Activated naive CD4-positive, alpha-beta T cell treated with anti-CD3 and anti-CD28 coated beads, Interleukin-2, amount 50 U/mL, for 24 hours (primary cell): ENCODE results near the gene HPCAL1.
A peak's percentile ranks its signal among the peaks of the same experiment; 100 is the strongest.

ENCODE experiments used
- H3K27ac Mint-ChIP-seq: one replicate; pipeline ENCODE4 v1.8.0; 2021; ENCODE audit warnings: mild to moderate bottlenecking, mixed read lengths
- H3K27me3 Mint-ChIP-seq: one replicate; pipeline ENCODE4 v1.8.0; 2021; ENCODE audit warnings: mixed read lengths
- H3K36me3 Mint-ChIP-seq: one replicate; pipeline ENCODE4 v1.8.0; 2021; ENCODE audit warnings: mixed read lengths
- H3K4me1 Mint-ChIP-seq: one replicate; pipeline ENCODE4 v1.8.0; 2021; ENCODE audit warnings: mixed read lengths
- H3K4me3 Mint-ChIP-seq: one replicate; pipeline ENCODE4 v1.8.0; 2021; ENCODE audit warnings: mild to moderate bottlenecking, mixed read lengths
- H3K9me3 Mint-ChIP-seq: one replicate; pipeline ENCODE4 v1.8.0; 2021; ENCODE audit warnings: mixed read lengths

The HPCAL1 gene

DNA sequence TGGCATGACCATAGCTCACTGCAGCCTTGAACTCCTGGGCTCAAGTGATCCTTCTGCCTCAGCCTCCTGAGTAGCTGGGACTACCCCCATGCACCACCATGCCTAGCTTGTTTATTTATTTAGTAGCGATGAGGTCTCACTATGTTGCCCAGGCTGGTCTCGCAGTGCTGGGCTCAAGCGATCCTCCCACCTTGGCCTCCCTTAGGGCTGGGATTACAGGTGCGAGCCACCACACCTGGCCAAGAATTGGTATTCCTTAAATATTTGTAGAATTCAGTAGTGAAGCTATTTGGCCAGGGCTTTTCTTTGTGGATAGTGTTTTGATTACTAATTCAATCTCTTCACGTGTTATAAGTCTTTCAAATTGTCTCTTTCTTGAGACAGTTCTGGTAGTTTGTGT, 89.4 kb downstream of the HPCAL1 start:
- Mint-ChIP-seq H3K27ac (peak overlapping the region; percentile 89), H3K27me3 (no peaks in the 10 kb centered on the region), H3K36me3 (peaks cover 2% of the 10 kb centered on the region)

DNA sequence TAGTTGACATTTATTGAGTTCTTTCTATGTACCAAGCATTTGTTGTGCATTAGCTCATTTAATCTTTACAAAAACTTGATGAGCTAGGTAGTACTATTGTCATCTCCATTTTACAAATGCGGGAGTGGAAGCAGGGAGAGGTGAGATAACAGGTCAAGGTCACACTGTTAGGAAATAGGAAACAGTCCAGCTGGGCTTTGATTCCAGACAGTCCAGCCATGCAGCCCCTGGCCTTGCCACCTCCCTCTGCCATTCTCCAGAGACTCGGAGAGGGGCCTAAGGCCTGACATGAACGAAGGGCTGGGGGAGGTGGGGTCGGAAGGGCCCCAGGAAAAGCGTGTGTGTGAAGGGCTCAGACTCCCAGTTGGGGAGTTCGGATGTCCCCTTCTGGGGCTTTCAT, 89.8 kb downstream of the HPCAL1 start:
- Mint-ChIP-seq H3K9me3 (no peaks in the 10 kb centered on the region), H3K27me3 (no peaks in the 10 kb centered on the region), H3K27ac (peak overlapping the region; percentile 89), H3K4me3 (no peak overlapping the region), H3K4me1 (peaks cover 61% of the 10 kb centered on the region), H3K36me3 (peaks cover under 1% of the 10 kb centered on the region)

More for the DNA sequence above, 89.4 kb downstream of the HPCAL1 start:
- Mint-ChIP-seq H3K4me3 (no peak overlapping the region), H3K9me3 (no peaks in the 10 kb centered on the region), H3K4me1 (peaks cover 66% of the 10 kb centered on the region)

DNA sequence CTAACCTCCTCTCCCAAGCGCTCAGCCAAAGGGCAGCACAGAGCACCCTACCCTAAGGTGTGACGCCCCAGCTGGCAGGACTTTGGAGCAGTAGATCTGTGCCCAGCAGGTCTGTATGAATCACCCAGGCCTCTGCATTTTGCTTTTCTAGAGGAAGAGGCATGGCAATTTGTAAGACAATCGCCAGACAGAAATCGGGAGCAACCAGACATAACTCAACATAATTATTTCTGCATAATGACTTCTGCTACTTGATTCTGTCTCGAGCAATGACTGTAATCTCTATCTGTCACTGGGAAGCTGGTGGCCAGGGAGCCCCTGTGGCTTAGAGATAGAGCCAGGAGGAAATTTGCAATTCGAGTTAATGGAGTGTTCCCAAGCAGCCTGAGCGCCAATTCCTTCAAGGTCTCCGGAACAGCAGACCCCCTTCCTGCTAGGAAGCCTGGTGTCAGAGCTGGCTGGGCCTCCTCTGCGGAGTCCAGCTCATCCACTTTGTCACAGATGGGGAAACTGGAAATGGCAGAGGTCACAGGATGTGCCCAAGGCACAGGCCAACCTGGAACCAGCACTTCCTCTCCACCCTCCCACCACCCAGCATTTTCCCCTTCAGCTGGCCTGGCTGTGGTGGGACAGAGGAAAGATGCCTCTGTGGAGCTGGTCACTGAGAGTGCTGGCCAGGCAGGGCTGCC, 90.4 kb downstream of the HPCAL1 start:
- Mint-ChIP-seq H3K27me3 (no peaks in the 10 kb centered on the region), H3K9me3 (no peaks in the 10 kb centered on the region), H3K4me1 (peaks cover 61% of the 10 kb centered on the region), H3K4me3 (no peak overlapping the region), H3K36me3 (no peaks in the 10 kb centered on the region), H3K27ac (peak overlapping the region; percentile 89)

DNA sequence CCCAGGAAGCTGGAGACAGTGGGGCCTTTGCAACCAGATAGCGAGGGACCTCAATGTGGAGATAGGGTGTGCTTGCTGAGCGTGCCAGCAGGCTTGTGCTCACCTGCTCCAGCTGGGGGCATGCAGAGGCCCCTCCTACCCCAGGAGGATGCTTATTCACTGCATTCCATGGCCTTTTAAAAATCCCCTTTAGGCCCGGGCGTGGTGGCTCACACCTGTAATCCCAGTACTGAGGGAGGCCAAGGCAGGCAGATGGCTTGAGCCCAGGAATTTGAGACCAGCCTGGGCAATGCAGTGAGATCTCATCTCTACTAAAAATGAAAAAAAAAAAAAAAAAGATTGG, 90.9 kb downstream of the HPCAL1 start:
- H3K4me3 Mint-ChIP-seq, result no peak overlapping the region
- peaks cover 58% of the 10 kb centered on the region for H3K4me1 Mint-ChIP-seq
- no peak overlapping the region for H3K27ac Mint-ChIP-seq

DNA sequence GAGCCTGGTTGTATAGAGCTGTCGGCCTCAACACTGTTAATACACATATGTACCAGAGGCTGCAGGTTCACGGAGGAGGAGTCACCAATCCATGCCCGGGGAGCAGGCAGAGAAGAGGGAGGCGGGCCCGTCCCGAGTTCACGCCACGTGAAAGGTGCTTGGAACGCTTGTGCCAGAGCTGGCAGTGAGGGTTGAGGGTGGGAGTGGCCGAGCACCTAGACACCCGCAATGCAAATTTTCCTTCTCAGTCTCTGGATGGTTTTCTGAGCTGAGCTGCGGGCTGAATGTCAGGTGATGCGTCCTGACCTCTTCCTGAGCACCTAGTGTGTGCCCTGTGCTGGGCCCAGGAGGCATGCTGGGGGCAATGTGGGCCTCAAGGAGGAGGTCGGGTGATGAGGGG, 93.2 kb downstream of the HPCAL1 start:
- Mint-ChIP-seq H3K27me3 (no peaks in the 10 kb centered on the region), H3K36me3 (peaks cover 3% of the 10 kb centered on the region), H3K4me1 (peaks cover 53% of the 10 kb centered on the region), H3K27ac (peak overlapping the region; percentile 47), H3K9me3 (no peaks in the 10 kb centered on the region), H3K4me3 (no peak overlapping the region)

More for the DNA sequence above, 90.9 kb downstream of the HPCAL1 start:
- Mint-ChIP-seq H3K9me3 (no peaks in the 10 kb centered on the region), H3K36me3 (no peaks in the 10 kb centered on the region), H3K27me3 (no peaks in the 10 kb centered on the region)

DNA sequence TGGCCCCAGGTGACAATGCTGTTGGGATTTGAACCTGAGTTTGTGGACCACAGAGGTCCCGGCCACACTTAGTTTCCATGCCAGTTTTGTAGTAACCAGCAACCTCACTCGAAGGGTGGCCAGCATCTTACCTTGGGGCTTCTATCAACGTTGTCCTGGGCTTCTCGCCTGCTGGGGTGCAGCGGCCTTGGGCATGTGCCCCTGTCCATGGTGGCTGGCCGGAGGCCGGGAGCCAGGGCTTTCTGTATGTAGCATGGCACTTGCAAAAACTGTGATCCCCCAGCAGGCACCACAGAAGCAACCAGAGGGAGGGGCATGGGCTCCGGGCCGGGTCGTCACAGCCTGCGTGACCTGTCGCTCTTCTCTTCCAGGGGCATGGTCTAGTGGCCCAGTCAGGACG, 93.8 kb downstream of the HPCAL1 start:
- Mint-ChIP-seq H3K4me1 (peaks cover 53% of the 10 kb centered on the region), H3K9me3 (no peaks in the 10 kb centered on the region), H3K27ac (no peak overlapping the region), H3K36me3 (peaks cover 3% of the 10 kb centered on the region), H3K4me3 (no peak overlapping the region), H3K27me3 (no peaks in the 10 kb centered on the region)

DNA sequence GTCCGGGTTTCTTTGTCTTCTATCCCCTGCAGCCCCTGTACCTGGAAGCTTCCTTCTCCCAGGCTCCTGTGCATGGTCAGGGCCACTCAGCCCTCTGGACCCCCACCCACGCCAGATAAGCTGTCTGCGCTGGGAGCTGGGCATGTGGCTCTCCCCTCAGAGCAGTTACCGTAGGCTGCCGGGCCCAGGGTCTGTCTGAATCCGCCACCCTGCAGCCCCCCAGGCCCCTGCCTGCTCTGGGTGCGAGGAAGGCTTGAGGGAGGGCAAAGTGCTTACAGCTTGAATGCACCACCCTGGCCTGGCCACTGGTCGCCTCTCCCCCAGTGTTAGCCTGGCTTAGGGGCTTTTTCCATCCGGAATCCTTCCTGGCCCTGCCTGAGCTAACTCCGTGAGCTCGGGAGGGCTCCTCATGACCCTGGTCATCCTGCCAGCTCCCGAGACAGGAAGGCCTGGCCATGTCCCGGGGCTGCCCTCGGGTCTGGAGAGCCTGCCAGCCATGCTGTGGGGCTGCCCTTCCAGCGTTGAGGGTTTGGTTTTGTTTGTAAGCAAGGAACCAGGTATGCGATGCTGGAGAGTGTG, 94.7 kb downstream of the HPCAL1 start:
- Mint-ChIP-seq H3K27me3 (no peaks in the 10 kb centered on the region), H3K9me3 (no peaks in the 10 kb centered on the region), H3K36me3 (peaks cover 3% of the 10 kb centered on the region), H3K4me3 (no peak overlapping the region), H3K4me1 (peaks cover 56% of the 10 kb centered on the region), H3K27ac (no peak overlapping the region)

DNA sequence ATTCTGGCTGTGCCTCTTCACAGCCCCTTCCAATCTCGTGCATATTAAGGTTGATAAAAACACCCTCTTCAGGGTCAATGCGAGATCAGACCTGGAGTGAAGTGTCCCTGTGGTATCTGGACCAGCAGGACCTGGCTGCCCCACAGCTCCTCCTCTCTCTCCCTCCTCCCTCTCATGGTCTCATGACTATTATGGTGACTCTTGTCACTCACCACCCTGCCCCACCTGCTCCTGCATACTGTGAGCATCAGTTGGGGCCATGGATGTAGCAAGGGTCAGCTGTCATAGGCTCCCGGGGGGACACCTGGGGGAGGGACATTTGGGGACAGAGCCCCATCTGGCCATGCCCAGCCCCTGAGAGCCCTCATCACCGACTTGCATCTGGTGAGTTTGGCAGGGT, 95.2 kb downstream of the HPCAL1 start:
- Mint-ChIP-seq H3K9me3 (no peaks in the 10 kb centered on the region), H3K4me1 (peaks cover 56% of the 10 kb centered on the region), H3K27me3 (no peaks in the 10 kb centered on the region), H3K27ac (peak overlapping the region; percentile 59), H3K36me3 (peaks cover 3% of the 10 kb centered on the region), H3K4me3 (no peak overlapping the region)

DNA sequence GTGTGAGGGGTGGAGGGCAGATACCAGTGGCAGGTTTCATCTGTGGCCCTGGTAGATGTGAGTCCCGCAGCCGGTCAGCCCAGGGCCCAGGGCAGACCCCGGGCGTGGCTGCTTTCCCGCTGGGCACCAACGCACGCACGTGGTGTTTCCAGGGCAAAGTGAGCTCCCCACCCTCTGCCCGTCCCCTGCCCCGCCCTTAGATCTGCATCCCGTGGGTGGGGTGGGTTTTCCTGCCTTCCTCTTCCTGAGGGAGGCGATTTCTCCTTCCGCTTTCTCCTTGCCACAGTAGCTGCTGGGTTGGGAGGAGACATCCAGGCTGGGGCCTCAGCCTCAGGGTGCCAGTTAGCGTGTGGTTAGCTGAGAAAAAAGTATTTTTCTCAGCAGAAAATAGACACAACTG, 95.8 kb downstream of the HPCAL1 start:
- Mint-ChIP-seq H3K4me1 (peaks cover 55% of the 10 kb centered on the region), H3K27ac (peak overlapping the region; percentile 70), H3K4me3 (no peak overlapping the region)

DNA sequence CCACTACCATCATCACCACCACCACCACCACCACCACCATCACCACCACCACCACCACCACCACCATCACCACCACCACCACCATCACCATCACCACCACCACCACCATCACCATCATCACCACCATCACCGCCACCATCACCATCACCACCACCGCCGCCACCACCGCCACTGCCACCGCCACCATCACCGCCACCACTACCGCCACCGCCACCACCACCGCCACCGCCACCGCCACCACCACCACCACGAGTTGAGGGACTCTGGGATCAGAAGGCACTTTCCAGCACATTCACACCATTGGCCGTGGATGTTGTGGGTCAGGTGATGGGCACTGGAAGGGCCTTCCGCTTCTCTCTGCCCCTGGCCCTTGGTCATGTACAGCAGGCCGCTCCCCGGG, 96.7 kb downstream of the HPCAL1 start:
- no peak overlapping the region for H3K4me3 Mint-ChIP-seq
- H3K36me3 Mint-ChIP-seq, result peaks cover 5% of the 10 kb centered on the region
- H3K9me3 Mint-ChIP-seq, result no peaks in the 10 kb centered on the region
- peak overlapping the region; percentile 60 for H3K27ac Mint-ChIP-seq
- H3K4me1 Mint-ChIP-seq, result peaks cover 55% of the 10 kb centered on the region
- no peaks in the 10 kb centered on the region for H3K27me3 Mint-ChIP-seq

More for the DNA sequence above, 95.8 kb downstream of the HPCAL1 start:
- Mint-ChIP-seq H3K27me3 (no peaks in the 10 kb centered on the region), H3K36me3 (peaks cover 3% of the 10 kb centered on the region), H3K9me3 (no peaks in the 10 kb centered on the region)

DNA sequence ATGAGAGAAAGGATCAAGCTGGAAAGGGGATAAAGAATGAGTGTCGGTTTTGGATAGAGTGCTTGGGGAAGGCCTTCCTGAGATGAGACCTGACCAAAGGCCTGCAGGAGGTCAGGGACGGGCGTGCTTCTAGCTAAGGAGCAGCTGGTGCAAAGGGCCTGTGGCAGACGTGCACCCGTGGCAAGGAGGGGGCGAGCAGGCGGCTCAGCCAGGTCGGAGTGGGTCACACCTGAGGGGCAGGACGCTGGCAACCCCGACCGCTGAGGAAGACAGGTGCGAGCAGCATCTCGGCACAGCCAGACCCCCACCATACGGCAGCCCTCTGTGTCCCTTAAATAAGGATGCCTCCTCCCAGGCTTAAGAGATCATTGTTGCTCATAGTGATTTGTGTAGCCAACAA, 97.3 kb downstream of the HPCAL1 start:
- Mint-ChIP-seq H3K27ac (peak overlapping the region; percentile 60), H3K36me3 (peaks cover 5% of the 10 kb centered on the region), H3K4me3 (no peak overlapping the region), H3K9me3 (no peaks in the 10 kb centered on the region), H3K27me3 (no peaks in the 10 kb centered on the region), H3K4me1 (peaks cover 53% of the 10 kb centered on the region)

DNA sequence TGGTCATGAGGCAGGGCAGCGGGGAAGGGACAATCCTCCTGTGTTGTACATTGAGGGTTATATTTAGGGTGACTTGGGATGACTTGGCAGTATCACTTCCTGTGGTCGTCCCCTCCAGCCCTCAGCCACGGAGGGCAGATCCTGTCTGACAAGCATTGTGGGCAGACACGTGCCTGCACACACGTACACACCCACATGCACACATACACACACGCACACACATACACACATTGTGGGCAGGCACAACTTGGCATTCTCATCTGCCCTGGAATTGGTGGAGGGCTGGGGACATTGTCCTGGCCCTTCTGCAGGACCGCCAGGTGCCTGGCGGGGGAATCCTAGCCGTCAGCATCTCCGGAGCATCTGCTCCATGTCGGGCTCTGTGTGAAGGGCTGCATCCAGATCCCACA, 97.9 kb downstream of the HPCAL1 start:
- Mint-ChIP-seq H3K36me3 (peaks cover 5% of the 10 kb centered on the region), H3K4me1 (peaks cover 48% of the 10 kb centered on the region), H3K4me3 (no peak overlapping the region)

DNA sequence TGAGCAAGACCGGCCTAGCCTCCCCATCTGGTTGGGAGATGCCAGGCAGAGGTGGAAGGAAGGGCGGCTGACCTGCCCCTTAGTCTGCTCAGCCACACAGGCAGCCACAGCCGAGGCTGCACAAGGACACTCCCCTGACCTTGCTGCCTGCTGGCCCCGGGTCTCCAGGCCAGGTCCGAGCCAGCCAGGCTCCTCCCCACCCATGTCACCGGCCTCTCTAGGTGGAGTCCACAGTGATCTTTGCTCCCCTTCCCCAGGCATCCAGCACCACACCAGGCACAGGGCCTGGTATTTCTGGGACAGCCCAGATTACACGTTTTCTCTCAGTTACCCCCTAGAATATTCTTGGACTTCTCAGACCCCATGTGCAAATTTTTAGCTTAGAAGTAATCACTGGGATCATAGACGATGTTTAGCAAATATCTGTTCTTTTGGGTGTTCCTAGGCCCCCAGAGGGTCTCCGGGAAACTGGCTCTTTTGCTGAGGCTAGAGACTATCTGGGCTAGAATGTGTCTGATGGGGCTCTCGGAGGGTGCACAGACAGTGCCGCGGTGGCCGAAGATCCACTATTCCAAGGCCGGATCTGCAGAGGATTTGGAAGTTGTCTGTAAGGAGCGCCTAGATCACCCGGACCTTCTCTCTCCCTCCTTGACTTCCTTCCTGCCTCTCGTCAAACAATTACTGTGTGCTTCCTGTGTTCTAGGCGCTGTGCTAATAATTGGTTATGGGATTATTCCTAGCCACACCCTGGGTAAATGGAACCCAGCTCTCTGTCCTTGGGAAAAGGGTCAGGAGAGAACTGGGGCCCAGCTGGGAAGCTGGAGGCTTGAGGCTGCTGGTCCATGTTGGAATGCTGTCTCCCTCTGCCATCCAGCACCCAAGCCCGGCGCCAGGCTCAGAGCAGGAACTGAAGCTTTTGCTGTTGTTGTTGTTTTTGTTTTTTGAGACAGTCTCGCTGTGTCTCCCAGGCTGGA, 98.6 kb downstream of the HPCAL1 start:
- Mint-ChIP-seq H3K9me3 (no peaks in the 10 kb centered on the region), H3K27ac (peak overlapping the region; percentile 95), H3K36me3 (peaks cover 5% of the 10 kb centered on the region), H3K27me3 (no peaks in the 10 kb centered on the region), H3K4me1 (peaks cover 49% of the 10 kb centered on the region), H3K4me3 (no peak overlapping the region)

More for the DNA sequence above, 97.9 kb downstream of the HPCAL1 start:
- no peaks in the 10 kb centered on the region for H3K27me3 Mint-ChIP-seq
- H3K27ac Mint-ChIP-seq, result peak overlapping the region; percentile 76
- no peaks in the 10 kb centered on the region for H3K9me3 Mint-ChIP-seq

DNA sequence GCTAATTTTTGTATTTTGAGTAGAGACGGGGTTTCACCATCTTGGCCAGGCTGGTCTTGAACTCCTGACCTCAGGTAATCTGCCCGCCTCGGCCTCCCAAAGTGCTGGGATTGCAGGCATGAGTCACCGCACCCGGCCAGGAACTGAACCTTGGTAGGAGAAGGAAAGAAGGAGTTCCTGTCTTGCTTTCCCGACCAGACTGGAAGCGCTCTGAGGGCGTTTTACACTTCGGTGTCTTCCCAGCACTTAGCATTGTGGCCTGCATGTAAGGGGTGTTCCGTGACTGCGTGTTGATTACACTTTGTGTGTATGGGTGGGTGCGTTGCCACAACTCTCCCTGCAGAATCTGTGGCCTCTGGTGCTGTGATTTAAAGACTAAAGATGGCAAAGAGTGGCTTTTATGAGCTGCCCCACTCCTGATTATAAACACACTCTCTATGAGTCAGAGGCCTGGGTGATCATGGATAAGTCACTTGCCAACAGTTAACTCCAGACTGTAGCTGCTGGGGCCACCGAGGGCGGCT, 99.4 kb downstream of the HPCAL1 start:
- peak overlapping the region; percentile 79 for H3K27ac Mint-ChIP-seq
- no peaks in the 10 kb centered on the region for H3K27me3 Mint-ChIP-seq
- H3K4me1 Mint-ChIP-seq, result peaks cover 58% of the 10 kb centered on the region
- peaks cover 5% of the 10 kb centered on the region for H3K36me3 Mint-ChIP-seq
- no peaks in the 10 kb centered on the region for H3K9me3 Mint-ChIP-seq
- no peak overlapping the region for H3K4me3 Mint-ChIP-seq

DNA sequence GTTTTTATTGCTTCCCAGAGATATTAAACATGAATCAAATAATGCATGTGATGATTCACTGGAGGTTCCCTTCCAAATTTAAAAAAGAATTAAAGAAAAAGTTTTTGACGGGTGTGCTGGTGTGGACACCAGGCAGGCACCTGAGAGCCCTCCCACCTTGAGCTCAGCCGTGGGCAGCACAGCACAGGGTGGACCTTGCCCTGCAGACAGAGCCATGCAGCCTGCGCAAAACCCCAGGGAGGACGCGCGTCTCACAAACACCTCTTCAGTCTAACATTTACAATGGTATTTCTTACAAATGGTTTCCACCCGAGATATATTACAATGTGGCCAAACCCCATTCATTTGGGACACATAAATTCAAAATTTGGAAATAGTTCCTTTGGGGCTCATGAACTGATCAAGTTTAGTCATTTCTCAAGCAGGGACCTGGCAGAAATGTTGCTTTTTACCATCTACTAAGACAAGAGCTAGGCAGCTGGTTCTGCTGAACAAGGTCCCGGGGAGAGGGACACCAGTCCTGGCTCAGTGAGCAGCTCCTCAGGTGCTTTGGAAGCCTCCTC, 100.0 kb downstream of the HPCAL1 start:
- peaks cover 63% of the 10 kb centered on the region for H3K4me1 Mint-ChIP-seq
- H3K27ac Mint-ChIP-seq, result no peak overlapping the region
- peaks cover 5% of the 10 kb centered on the region for H3K36me3 Mint-ChIP-seq
- H3K9me3 Mint-ChIP-seq, result no peaks in the 10 kb centered on the region
- H3K27me3 Mint-ChIP-seq, result no peaks in the 10 kb centered on the region
- no peak overlapping the region for H3K4me3 Mint-ChIP-seq
